ENCODE results near the gene MEGF10. TPM values are rescaled to one million over a fixed set of nuclear protein-coding genes. Genes with fewer than 3 reads are reported as not detected.

Gene MEGF10
- polyA plus RNA-seq, 1 donor from 2014 or later = 0.05 TPM

DNA sequence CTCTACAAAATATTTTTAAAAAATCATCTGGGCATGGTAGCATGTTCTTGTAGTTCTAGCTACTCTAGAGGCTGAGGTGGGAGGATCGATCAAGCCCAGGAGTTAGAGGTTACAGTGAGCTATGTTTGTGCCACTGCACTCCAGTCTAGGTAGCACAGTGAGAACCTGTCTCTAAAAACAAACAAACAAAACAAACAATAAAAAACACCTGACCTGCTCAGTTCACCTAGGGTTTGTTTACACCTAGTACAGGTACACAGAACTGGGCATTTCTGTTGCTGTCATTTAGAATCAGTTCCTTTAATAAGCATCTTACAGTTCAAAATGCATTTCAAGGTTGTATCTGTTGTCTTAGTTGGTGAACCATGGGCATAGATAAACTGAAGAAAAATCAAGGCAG lies 95.3 kb downstream of the MEGF10 start:
- Histone ChIP-seq H3K79me2 (replicated peaks; ENCODE audit: insufficient read depth, low read length) (no peaks in the 10 kb centered on the region), H4K20me1 (ENCODE audit: insufficient read depth) (no peaks in the 10 kb centered on the region), H3K9me3 (ENCODE audit: low read length) (no peaks in the 10 kb centered on the region), H3K36me3 (ENCODE audit: insufficient read depth, low read length) (no peaks in the 10 kb centered on the region), H3F3A (ENCODE audit: insufficient read depth, low read length, poor library complexity, severe bottlenecking) (no peaks in the 10 kb centered on the region), H3K9me2 (ENCODE audit: insufficient read depth, low read length) (no peaks in the 10 kb centered on the region), H2AFZ (ENCODE audit: low read depth, low read length) (no peak overlapping the region), H3K4me3 (ENCODE audit: low read length) (no peak overlapping the region), H3K4me2 (ENCODE audit: low read length) (no peak overlapping the region), H3K27me3 (ENCODE audit: insufficient read depth, low read depth, low read length) (no peaks in the 10 kb centered on the region), H3K9ac (ENCODE audit: low read length) (no peak overlapping the region), H3K27ac (ENCODE audit: low read length) (no peak overlapping the region)
- TF ChIP-seq REST (IDR thresholded peaks at IDR 0.05; ENCODE audit: borderline replicate concordance) (no peak), POLR2AphosphoS5 (IDR thresholded peaks at IDR 0.05) (no peak), RAD21 (conservative IDR thresholded peaks at IDR 0.05) (no peak)
- TF ChIP-seq, protein P1, sequence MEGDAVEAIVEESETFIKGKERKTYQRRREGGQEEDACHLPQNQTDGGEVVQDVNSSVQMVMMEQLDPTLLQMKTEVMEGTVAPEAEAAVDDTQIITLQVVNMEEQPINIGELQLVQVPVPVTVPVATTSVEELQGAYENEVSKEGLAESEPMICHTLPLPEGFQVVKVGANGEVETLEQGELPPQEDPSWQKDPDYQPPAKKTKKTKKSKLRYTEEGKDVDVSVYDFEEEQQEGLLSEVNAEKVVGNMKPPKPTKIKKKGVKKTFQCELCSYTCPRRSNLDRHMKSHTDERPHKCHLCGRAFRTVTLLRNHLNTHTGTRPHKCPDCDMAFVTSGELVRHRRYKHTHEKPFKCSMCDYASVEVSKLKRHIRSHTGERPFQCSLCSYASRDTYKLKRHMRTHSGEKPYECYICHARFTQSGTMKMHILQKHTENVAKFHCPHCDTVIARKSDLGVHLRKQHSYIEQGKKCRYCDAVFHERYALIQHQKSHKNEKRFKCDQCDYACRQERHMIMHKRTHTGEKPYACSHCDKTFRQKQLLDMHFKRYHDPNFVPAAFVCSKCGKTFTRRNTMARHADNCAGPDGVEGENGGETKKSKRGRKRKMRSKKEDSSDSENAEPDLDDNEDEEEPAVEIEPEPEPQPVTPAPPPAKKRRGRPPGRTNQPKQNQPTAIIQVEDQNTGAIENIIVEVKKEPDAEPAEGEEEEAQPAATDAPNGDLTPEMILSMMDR (IDR thresholded peaks at IDR 0.05; ENCODE audit: poor library complexity, severe bottlenecking) = no peak

DNA sequence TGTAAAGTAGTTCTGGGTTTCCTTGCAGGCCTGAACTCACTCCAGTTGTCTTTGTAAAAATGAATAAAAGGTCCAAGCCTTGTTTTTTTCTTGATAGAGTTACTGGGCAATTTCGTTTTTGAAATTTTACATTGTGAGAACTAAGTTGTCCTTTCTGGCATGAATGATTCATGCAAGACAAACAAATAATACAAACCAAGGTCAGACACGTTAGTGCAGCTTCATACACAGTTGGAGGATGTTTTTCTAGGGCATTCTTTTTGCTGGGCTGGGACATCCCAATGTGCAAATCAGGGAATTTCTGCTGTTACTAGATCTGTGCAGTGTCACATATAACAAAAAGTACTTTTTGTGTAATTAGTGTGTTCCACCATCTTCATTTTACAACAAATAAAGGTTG lies 96.0 kb downstream of the MEGF10 start:
- no peak overlapping the region for H3K27ac ChIP-seq (ENCODE audit: low read length)
- TF ChIP-seq MXI1 (conservative IDR thresholded peaks at IDR 0.05; ENCODE audit: poor library complexity, severe bottlenecking) = no peak
- TF ChIP-seq POLR2AphosphoS5 (IDR thresholded peaks at IDR 0.05) = no peak
- TF ChIP-seq, protein P1 (IDR thresholded peaks at IDR 0.05; ENCODE audit: poor library complexity, severe bottlenecking) = no peak
- no peak for TF ChIP-seq RAD21 (conservative IDR thresholded peaks at IDR 0.05)
- TF ChIP-seq EP300 (conservative IDR thresholded peaks at IDR 0.05; ENCODE audit: poor library complexity, severe bottlenecking) = no peak
- no peak for TF ChIP-seq EZH2 (IDR thresholded peaks at IDR 0.05; ENCODE audit: borderline replicate concordance, insufficient read depth, low read length, poor library complexity, severe bottlenecking)
- no peak for TF ChIP-seq SMC3 (conservative IDR thresholded peaks at IDR 0.05; ENCODE audit: poor library complexity)
- no peaks in the 10 kb centered on the region for H3K27me3 ChIP-seq (ENCODE audit: insufficient read depth, low read depth, low read length)
- H3K4me3 ChIP-seq (ENCODE audit: low read length) = no peak overlapping the region
- H2AFZ ChIP-seq (ENCODE audit: low read depth, low read length) = no peak overlapping the region
- no peaks in the 10 kb centered on the region for H3K9me3 ChIP-seq (ENCODE audit: low read length)
- H3K36me3 ChIP-seq (ENCODE audit: insufficient read depth, low read length) = no peaks in the 10 kb centered on the region
- H3F3A ChIP-seq (ENCODE audit: insufficient read depth, low read length, poor library complexity, severe bottlenecking) = no peaks in the 10 kb centered on the region
- H3K79me2 ChIP-seq (replicated peaks; ENCODE audit: insufficient read depth, low read length) = no peaks in the 10 kb centered on the region
- H3K9ac ChIP-seq (ENCODE audit: low read length) = no peak overlapping the region
- H3K9me2 ChIP-seq (ENCODE audit: insufficient read depth, low read length) = no peaks in the 10 kb centered on the region
- H4K20me1 ChIP-seq (ENCODE audit: insufficient read depth) = no peaks in the 10 kb centered on the region
- no peak overlapping the region for H3K4me2 ChIP-seq (ENCODE audit: low read length)

Data from neural cell (in vitro differentiated cells).